DOHH2 (cell line): ENCODE data around the gene DIP2C.

Experiments used
- CTCF ChIP-seq: fragments of 200-600 bp; sonication (generic); IDR thresholded peaks from one replicate; pipeline ENCODE4 v1.5.1; 2014; ENCODE audit warnings: antibody characterized with exemption, mild to moderate bottlenecking, low read depth, low read length; ENCODE audit not compliant: poor library complexity, severe bottlenecking
- EZH2phosphoT487 ChIP-seq: fragments of 200-600 bp; sonication (generic); IDR thresholded peaks from 2 replicates; pipeline ENCODE4 v1.6.1; 2017; ENCODE audit warnings: borderline replicate concordance, mild to moderate bottlenecking, antibody characterized with exemption, low read length, moderate library complexity, mixed read lengths

- TF ChIP-seq EZH2phosphoT487: no peak
- TF ChIP-seq CTCF: no peak
Observed at GRCh38 chr10:271722-272121, 417.7 kb downstream of the DIP2C start.
